ENCODE measurements around the gene SNX20.

DNA sequence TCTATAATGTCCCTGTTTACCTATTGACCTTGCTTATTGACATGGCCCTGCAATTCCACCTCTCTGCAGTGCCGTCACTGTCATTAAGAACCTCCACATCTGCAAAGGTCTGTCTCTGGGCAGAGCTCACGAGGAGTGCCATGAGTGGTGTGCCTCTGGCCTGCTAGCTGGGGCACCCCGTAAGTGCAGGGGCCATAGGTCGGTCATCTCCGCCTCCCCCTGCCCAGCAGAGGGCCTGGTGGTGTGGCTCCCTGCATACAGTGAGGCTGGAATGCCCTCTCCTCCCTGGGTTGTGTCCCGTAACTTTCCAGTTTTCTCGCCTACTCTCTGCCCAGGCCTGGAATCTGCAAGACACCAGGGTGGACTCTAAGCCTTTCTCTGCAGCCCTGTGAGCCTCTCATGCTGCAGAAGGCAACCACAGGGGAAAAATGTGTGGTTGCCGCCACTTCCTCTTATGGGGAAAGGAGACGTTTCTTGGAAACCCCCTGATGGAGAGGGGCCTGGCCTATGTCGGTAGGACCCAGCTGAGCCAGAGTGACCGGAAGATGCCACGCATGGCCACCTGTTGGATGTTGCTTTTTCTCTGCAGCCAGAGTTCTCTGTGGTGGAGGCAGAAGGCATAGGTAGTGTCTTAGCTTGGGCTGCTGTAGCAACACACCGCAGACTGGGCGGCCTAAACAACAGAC, 2.7 kb upstream of the SNX20 start:
- TF ChIP-seq, protein P1, sequence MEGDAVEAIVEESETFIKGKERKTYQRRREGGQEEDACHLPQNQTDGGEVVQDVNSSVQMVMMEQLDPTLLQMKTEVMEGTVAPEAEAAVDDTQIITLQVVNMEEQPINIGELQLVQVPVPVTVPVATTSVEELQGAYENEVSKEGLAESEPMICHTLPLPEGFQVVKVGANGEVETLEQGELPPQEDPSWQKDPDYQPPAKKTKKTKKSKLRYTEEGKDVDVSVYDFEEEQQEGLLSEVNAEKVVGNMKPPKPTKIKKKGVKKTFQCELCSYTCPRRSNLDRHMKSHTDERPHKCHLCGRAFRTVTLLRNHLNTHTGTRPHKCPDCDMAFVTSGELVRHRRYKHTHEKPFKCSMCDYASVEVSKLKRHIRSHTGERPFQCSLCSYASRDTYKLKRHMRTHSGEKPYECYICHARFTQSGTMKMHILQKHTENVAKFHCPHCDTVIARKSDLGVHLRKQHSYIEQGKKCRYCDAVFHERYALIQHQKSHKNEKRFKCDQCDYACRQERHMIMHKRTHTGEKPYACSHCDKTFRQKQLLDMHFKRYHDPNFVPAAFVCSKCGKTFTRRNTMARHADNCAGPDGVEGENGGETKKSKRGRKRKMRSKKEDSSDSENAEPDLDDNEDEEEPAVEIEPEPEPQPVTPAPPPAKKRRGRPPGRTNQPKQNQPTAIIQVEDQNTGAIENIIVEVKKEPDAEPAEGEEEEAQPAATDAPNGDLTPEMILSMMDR (IDR thresholded peaks at IDR 0.05) = no peak
- TF ChIP-seq POLR2A (IDR thresholded peaks at IDR 0.05) = no peak

All from lower leg skin (tissue), 3 donors.